ENCODE results near the gene DOCK1. TPM values are rescaled to one million over a fixed set of nuclear protein-coding genes. Genes with fewer than 3 reads are reported as not detected.

Gene DOCK1
- total and polyA plus RNA-seq, 5 experiments from 2014 or later, result not detected

Other genes with a start within 250 kb of the DOCK1 start
- not detected for gene C10orf90, start 234.7 kb upstream of the DOCK1 start, total RNA-seq
- gene C10orf90, start 234.7 kb upstream of the DOCK1 start, polyA plus RNA-seq, result not detected

All from naive thymus-derived CD8-positive, alpha-beta T cell (primary cell).